ENCODE results near the gene PAXIP1.

PAXIP1 gene

GRCh38 chr7:154916381-154916780, 86.5 kb downstream of the PAXIP1 start:
- Histone ChIP-seq H3K4me3 (ENCODE audit: low read depth, low read length) (no peak overlapping the region), H3K4me1 (ENCODE audit: control insufficient read depth, insufficient read depth, low read length) (no peaks in the 10 kb centered on the region), H3K36me3 (ENCODE audit: control insufficient read depth in 2 of 2, insufficient read depth in 1 of 2, low read length in 2 of 2) (no peaks in the 10 kb centered on the region), H3K27ac (ENCODE audit: extremely low read depth, low read depth, low read length) (no peak overlapping the region), H3K9me3 (ENCODE audit: control insufficient read depth, insufficient read depth, low read depth, low read length) (no peaks in the 10 kb centered on the region)
- ChIA-PET POLR2A (interaction anchor here (0.5 kb wide), 1 partner anchor 1977 kb away, joined by 4 read pairs; the partner anchor contains the start of gene LMBR1), CTCF (interaction anchor here (4.1 kb wide), 1 partner anchor 11 kb away, joined by 15 read pairs; no protein-coding TSS in a partner anchor)
- no peak for TF ChIP-seq ZBTB21 (tag by site-specific recombination; IDR thresholded peaks at IDR 0.05)
- TF ChIP-seq, protein P1, sequence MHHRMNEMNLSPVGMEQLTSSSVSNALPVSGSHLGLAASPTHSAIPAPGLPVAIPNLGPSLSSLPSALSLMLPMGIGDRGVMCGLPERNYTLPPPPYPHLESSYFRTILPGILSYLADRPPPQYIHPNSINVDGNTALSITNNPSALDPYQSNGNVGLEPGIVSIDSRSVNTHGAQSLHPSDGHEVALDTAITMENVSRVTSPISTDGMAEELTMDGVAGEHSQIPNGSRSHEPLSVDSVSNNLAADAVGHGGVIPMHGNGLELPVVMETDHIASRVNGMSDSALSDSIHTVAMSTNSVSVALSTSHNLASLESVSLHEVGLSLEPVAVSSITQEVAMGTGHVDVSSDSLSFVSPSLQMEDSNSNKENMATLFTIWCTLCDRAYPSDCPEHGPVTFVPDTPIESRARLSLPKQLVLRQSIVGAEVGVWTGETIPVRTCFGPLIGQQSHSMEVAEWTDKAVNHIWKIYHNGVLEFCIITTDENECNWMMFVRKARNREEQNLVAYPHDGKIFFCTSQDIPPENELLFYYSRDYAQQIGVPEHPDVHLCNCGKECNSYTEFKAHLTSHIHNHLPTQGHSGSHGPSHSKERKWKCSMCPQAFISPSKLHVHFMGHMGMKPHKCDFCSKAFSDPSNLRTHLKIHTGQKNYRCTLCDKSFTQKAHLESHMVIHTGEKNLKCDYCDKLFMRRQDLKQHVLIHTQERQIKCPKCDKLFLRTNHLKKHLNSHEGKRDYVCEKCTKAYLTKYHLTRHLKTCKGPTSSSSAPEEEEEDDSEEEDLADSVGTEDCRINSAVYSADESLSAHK (tag by site-specific recombination; IDR thresholded peaks at IDR 0.05) = no peak
- TF ChIP-seq, protein P2, sequence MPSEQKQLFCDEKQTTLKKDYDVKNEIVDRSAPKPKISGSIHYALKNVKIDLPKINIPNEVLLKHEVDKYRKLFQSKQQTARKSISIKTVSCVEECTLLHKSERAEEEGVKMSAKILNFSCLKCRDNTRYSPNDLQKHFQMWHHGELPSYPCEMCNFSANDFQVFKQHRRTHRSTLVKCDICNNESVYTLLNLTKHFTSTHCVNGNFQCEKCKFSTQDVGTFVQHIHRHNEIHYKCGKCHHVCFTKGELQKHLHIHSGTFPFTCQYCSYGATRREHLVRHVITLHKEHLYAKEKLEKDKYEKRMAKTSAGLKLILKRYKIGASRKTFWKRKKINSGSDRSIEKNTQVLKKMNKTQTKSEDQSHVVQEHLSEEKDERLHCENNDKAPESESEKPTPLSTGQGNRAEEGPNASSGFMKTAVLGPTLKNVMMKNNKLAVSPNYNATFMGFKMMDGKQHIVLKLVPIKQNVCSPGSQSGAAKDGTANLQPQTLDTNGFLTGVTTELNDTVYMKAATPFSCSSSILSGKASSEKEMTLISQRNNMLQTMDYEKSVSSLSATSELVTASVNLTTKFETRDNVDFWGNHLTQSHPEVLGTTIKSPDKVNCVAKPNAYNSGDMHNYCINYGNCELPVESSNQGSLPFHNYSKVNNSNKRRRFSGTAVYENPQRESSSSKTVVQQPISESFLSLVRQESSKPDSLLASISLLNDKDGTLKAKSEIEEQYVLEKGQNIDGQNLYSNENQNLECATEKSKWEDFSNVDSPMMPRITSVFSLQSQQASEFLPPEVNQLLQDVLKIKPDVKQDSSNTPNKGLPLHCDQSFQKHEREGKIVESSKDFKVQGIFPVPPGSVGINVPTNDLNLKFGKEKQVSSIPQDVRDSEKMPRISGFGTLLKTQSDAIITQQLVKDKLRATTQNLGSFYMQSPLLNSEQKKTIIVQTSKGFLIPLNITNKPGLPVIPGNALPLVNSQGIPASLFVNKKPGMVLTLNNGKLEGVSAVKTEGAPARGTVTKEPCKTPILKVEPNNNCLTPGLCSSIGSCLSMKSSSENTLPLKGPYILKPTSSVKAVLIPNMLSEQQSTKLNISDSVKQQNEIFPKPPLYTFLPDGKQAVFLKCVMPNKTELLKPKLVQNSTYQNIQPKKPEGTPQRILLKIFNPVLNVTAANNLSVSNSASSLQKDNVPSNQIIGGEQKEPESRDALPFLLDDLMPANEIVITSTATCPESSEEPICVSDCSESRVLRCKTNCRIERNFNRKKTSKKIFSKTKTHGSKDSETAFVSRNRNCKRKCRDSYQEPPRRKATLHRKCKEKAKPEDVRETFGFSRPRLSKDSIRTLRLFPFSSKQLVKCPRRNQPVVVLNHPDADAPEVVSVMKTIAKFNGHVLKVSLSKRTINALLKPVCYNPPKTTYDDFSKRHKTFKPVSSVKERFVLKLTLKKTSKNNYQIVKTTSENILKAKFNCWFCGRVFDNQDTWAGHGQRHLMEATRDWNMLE (tag by site-specific recombination; conservative IDR thresholded peaks at IDR 0.05; ENCODE audit: low read depth) = no peak
- no peak for TF ChIP-seq ZNF19 (tag by site-specific recombination; IDR thresholded peaks at IDR 0.05; ENCODE audit: low read depth)
- no peak for TF ChIP-seq ZNF266 (tag by site-specific recombination; IDR thresholded peaks at IDR 0.05; ENCODE audit: low read depth)
- TF ChIP-seq ZNF324 (tag by site-specific recombination; IDR thresholded peaks at IDR 0.05) = no peak
- TF ChIP-seq, protein P3, sequence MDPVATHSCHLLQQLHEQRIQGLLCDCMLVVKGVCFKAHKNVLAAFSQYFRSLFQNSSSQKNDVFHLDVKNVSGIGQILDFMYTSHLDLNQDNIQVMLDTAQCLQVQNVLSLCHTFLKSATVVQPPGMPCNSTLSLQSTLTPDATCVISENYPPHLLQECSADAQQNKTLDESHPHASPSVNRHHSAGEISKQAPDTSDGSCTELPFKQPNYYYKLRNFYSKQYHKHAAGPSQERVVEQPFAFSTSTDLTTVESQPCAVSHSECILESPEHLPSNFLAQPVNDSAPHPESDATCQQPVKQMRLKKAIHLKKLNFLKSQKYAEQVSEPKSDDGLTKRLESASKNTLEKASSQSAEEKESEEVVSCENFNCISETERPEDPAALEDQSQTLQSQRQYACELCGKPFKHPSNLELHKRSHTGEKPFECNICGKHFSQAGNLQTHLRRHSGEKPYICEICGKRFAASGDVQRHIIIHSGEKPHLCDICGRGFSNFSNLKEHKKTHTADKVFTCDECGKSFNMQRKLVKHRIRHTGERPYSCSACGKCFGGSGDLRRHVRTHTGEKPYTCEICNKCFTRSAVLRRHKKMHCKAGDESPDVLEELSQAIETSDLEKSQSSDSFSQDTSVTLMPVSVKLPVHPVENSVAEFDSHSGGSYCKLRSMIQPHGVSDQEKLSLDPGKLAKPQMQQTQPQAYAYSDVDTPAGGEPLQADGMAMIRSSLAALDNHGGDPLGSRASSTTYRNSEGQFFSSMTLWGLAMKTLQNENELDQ (tag by site-specific recombination; IDR thresholded peaks at IDR 0.05; ENCODE audit: low read depth) = no peak
- TF ChIP-seq GFI1B (tag by site-specific recombination; IDR thresholded peaks at IDR 0.05) = no peak
- no peak for TF ChIP-seq SP2 (tag by site-specific recombination; IDR thresholded peaks at IDR 0.05)
- no peak for TF ChIP-seq ZNF184 (tag by site-specific recombination; IDR thresholded peaks at IDR 0.05)
- TF ChIP-seq ZNF114 (tag by site-specific recombination; IDR thresholded peaks at IDR 0.05) = no peak
- TF ChIP-seq ZNF658 (tag by site-specific recombination; IDR thresholded peaks at IDR 0.05) = no peak
- TF ChIP-seq, protein P4, sequence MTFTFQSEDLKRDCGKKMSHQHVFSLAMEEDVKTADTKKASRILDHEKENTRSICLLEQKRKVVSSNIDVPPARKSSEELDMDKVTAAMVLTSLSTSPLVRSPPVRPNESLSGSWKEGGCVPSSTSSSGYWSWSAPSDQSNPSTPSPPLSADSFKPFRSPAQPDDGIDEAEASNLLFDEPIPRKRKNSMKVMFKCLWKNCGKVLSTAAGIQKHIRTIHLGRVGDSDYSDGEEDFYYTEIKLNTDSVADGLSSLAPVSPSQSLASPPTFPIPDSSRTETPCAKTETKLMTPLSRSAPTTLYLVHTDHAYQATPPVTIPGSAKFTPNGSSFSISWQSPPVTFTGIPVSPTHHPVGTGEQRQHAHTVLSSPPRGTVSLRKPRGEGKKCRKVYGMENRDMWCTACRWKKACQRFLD (tag by site-specific recombination; IDR thresholded peaks at IDR 0.05) = no peak
- TF ChIP-seq, protein P5, sequence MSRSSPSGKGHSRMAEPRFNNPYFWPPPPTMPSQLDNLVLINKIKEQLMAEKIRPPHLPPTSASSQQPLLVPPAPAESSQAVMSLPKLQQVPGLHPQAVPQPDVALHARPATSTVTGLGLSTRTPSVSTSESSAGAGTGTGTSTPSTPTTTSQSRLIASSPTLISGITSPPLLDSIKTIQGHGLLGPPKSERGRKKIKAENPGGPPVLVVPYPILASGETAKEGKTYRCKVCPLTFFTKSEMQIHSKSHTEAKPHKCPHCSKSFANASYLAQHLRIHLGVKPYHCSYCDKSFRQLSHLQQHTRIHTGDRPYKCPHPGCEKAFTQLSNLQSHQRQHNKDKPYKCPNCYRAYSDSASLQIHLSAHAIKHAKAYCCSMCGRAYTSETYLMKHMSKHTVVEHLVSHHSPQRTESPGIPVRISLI (tag by site-specific recombination; IDR thresholded peaks at IDR 0.05) = no peak
- no peak for TF ChIP-seq ZNF292 (tag by site-specific recombination; IDR thresholded peaks at IDR 0.05; ENCODE audit: borderline replicate concordance, low read depth)
- no peak for TF ChIP-seq ZSCAN18 (tag by site-specific recombination; IDR thresholded peaks at IDR 0.05)
- TF ChIP-seq REPIN1 (tag by site-specific recombination; IDR thresholded peaks at IDR 0.05; ENCODE audit: low read depth) = no peak
- TF ChIP-seq YY1 (tag by site-specific recombination; IDR thresholded peaks at IDR 0.05) = no peak
